Astrocyte (in vitro differentiated cells and primary cell): ENCODE results near the gene EVC. TPM values are rescaled to one million over a fixed set of nuclear protein-coding genes. Genes with fewer than 3 reads are reported as not detected.

ENCODE experiments used
- DNase-seq: peaks from one replicate; pipeline ENCODE4 v3.0.0-alpha.2; 2010; ENCODE audit warnings: low read depth
- FAIRE-seq: peaks from 2 replicates; lab custom pipeline; 2011; peaks lifted over from hg19 to GRCh38; lab: Jason Lieb, UNC
- H2AFZ ChIP-seq: 2 replicates; pipeline ENCODE4 v1.6.0; 2012; ENCODE audit warnings: low read depth, low read length, inconsistent platforms
- H3K27ac ChIP-seq: 2 replicates; pipeline ENCODE4 v1.5.1; 2011; ENCODE audit warnings: low read depth, low read length, inconsistent platforms
- H3K27me3 ChIP-seq: 2 replicates; pipeline ENCODE4 v1.6.0; 2011; ENCODE audit warnings: low read length, inconsistent platforms; ENCODE audit not compliant: insufficient read depth
- H3K36me3 ChIP-seq: 2 replicates; pipeline ENCODE4 v1.5.1; 2011; ENCODE audit warnings: low read length, inconsistent platforms; ENCODE audit not compliant: insufficient read depth
- H3K4me1 ChIP-seq: 2 replicates; pipeline ENCODE4 v1.5.1; 2011; ENCODE audit warnings: low read length, inconsistent platforms; ENCODE audit not compliant: insufficient read depth
- H3K4me2 ChIP-seq: 2 replicates; pipeline ENCODE4 v1.6.0; 2012; ENCODE audit warnings: low read length, inconsistent platforms
- H3K4me3 ChIP-seq: 2 replicates; pipeline ENCODE4 v1.5.1; 2011; ENCODE audit warnings: low read depth, mild to moderate bottlenecking, low read length, inconsistent platforms; ENCODE audit not compliant: insufficient read depth
- H3K79me2 ChIP-seq: 2 replicates; pipeline ENCODE4 v1.6.0; 2012; ENCODE audit warnings: mild to moderate bottlenecking, low read length, inconsistent platforms; ENCODE audit not compliant: insufficient read depth
- H3K9ac ChIP-seq: 2 replicates; pipeline ENCODE4 v1.6.0; 2012; ENCODE audit warnings: mild to moderate bottlenecking, low read length, inconsistent platforms
- H3K9me3 ChIP-seq: 2 replicates; pipeline ENCODE4 v1.5.1; 2012; ENCODE audit warnings: low read depth, mild to moderate bottlenecking, low read length, inconsistent platforms; ENCODE audit not compliant: insufficient read depth
- H4K20me1 ChIP-seq: 2 replicates; pipeline ENCODE4 v1.6.0; 2012; ENCODE audit warnings: low read length, inconsistent platforms; ENCODE audit not compliant: insufficient read depth
- H3K27ac Mint-ChIP-seq: one replicate; pipeline ENCODE4 v1.8.0; 2021; ENCODE audit warnings: mild to moderate bottlenecking, mixed read lengths; ENCODE audit not compliant: unreplicated experiment
- H3K27me3 Mint-ChIP-seq: one replicate; pipeline ENCODE4 v1.8.0; 2021; ENCODE audit warnings: low read depth, mixed read lengths; ENCODE audit not compliant: unreplicated experiment
- H3K36me3 Mint-ChIP-seq: one replicate; pipeline ENCODE4 v1.8.0; 2021; ENCODE audit warnings: low read depth, mixed read lengths; ENCODE audit not compliant: unreplicated experiment
- H3K4me1 Mint-ChIP-seq: one replicate; pipeline ENCODE4 v1.8.0; 2021; ENCODE audit warnings: low read depth, mixed read lengths; ENCODE audit not compliant: unreplicated experiment
- H3K4me3 Mint-ChIP-seq: one replicate; pipeline ENCODE4 v1.8.0; 2021; ENCODE audit warnings: mild to moderate bottlenecking, moderate library complexity, mixed read lengths; ENCODE audit not compliant: unreplicated experiment
- H3K9me3 Mint-ChIP-seq: one replicate; pipeline ENCODE4 v1.8.0; 2021; ENCODE audit warnings: mild to moderate bottlenecking, mixed read lengths; ENCODE audit not compliant: unreplicated experiment
- CTCF ChIP-seq: IDR thresholded peaks from 2 replicates; pipeline ENCODE4 v1.5.1; 2011; ENCODE audit warnings: low read depth, mild to moderate bottlenecking, inconsistent platforms, low read length, moderate library complexity; ENCODE audit not compliant: insufficient read depth
- EZH2 ChIP-seq: IDR thresholded peaks from 2 replicates; pipeline ENCODE4 v1.6.1; 2012; ENCODE audit warnings: mild to moderate bottlenecking, low read length, inconsistent platforms; ENCODE audit not compliant: insufficient read depth
- total RNA-seq: library from RNA; stranded (reverse); gene quantifications from 2 replicates; pipeline ENCODE4 v1.2.1, GENCODE V29; 2021

Gene EVC
- total RNA-seq, 1 donor from 2014 or later: 23.9 TPM

- no peak overlapping the region for H3K9ac ChIP-seq
- no peak for DNase-seq
- peaks cover 49% of the 10 kb centered on the region for H3K36me3 Mint-ChIP-seq
These were observed 128.3 kb downstream of the EVC start for GRCh38 chr4:5839332-5839731.

GRCh38 chr4:5839751-5840674 lies 129.0 kb downstream of the EVC start:
- no peak overlapping the region for H3K27ac Mint-ChIP-seq
- FAIRE-seq: no peak

More at GRCh38 chr4:5839332-5839731, 128.3 kb downstream of the EVC start:
- H3K27ac Mint-ChIP-seq: no peak overlapping the region
- Histone ChIP-seq H3K4me2 (no peak overlapping the region), H3K4me3 (no peak overlapping the region), H3K4me1 (no peaks in the 10 kb centered on the region), H3K27ac (no peak overlapping the region), H2AFZ (no peak overlapping the region), H3K9me3 (no peaks in the 10 kb centered on the region), H3K27me3 (no peaks in the 10 kb centered on the region), H3K79me2 (no peaks in the 10 kb centered on the region), H3K36me3 (peaks cover 4% of the 10 kb centered on the region), H4K20me1 (peaks cover 5% of the 10 kb centered on the region)
- H3K4me3 Mint-ChIP-seq: no peak overlapping the region
- no peak for FAIRE-seq
- no peaks in the 10 kb centered on the region for H3K27me3 Mint-ChIP-seq
- no peak for TF ChIP-seq EZH2
- no peak for TF ChIP-seq CTCF
- H3K4me1 Mint-ChIP-seq: no peaks in the 10 kb centered on the region
- H3K9me3 Mint-ChIP-seq: no peaks in the 10 kb centered on the region

More at GRCh38 chr4:5839751-5840674, 129.0 kb downstream of the EVC start:
- no peak for DNase-seq
- H3K79me2 ChIP-seq: no peaks in the 10 kb centered on the region
- H2AFZ ChIP-seq: no peak overlapping the region
- H3K27ac ChIP-seq: no peak overlapping the region
- Mint-ChIP-seq H3K9me3 (no peaks in the 10 kb centered on the region), H3K4me1 (no peaks in the 10 kb centered on the region), H3K4me3 (no peak overlapping the region), H3K27me3 (no peaks in the 10 kb centered on the region), H3K36me3 (peaks cover 48% of the 10 kb centered on the region)
- no peak for TF ChIP-seq CTCF
- TF ChIP-seq EZH2: no peak
- no peaks in the 10 kb centered on the region for H3K27me3 ChIP-seq
- no peaks in the 10 kb centered on the region for H3K9me3 ChIP-seq
- no peak overlapping the region for H3K4me2 ChIP-seq
- no peaks in the 10 kb centered on the region for H3K36me3 ChIP-seq
- H3K9ac ChIP-seq: no peak overlapping the region
- H4K20me1 ChIP-seq: peaks cover 5% of the 10 kb centered on the region
- no peaks in the 10 kb centered on the region for H3K4me1 ChIP-seq
- H3K4me3 ChIP-seq: no peak overlapping the region
